ENCODE results near the gene CFAP54.

CFAP54 gene

DNA sequence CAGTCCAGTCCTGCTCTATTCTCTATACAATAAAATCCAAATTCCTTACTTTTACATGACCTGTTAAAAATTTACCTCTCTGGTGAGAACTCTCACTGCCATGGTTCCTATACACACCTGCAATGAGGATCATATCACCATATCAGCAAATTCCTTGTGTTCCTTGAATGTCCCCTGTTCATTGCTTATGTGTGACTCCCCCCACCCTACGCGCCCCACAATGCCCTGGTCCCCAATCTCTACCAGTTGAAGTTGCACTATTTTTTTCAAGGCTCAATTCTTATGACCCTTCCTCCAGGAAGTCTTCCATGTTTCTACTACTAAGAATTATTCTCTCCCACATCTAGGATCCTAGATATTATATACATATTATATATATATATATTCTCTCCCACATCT lies 335.5 kb downstream of the CFAP54 start:
- no peak for DNase-seq (ENCODE audit: low spot score)

DNA sequence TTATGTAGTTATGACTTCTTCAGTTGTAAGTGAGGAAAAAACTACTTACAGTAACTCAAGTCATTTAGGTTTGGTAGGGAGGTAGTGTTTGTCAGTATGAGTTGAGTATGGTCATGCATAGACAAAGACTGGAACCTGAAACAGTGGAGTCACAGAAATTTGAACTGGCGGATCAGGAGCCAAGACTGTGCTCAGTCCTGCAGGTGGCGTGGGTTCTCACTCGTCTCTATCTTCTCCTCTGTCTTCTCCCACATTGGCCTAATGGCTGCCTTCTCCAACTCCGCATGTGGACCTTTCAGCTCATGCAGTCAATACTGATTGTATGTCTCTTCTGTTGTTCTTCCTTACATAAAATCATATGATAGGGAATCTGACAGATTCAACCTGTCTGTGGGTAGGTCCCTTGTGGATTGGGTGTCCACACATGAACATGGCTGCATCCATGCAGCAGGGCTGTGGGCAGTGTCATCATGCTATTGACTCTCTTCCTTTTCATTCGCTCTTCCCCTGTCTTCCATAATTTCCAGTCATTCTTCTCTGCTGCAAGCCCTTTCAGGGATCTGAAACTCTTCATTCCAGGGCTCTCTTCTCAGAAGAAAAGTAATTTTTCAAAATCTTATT lies 338.9 kb downstream of the CFAP54 start:
- DNase-seq (ENCODE audit: low spot score), result no peak

DNA sequence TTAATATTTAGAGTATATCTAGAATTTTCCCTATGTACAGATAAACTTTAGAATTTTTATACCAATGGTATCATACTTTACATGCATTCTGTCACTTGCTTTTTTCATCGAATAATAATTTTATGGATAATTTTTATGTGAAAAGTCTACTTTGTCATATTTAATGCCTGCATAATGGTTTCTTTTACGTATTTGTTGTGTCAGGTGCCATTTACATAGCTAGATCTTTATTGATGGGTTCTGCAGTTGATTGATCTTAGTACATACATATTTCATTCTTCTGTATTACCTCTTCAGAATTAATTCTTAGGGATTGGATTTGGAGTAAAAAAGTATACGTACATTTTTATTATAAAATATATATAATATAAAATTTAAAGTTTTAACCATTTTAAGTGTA lies 340.0 kb downstream of the CFAP54 start:
- DNase-seq (ENCODE audit: low spot score), result no peak

DNA sequence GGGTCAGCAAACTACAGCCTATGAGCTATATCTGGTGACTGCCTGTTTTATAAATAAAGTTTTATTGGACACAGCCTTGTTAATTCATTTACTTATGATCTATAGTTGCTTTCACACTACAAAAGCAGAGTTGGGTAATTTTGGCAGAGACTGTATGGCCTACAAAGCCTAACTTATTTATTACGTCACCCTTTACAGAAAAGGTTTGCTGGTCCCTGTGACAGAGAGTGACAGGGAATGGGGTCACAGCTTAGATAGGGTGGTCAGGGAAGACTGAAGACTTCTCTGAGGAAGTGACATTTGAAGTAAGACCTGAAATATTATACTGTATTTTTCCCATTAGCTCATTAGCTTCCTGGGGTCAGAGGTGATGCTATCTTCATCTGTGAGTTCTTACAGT lies 342.0 kb downstream of the CFAP54 start:
- no peak for DNase-seq (ENCODE audit: low spot score)

DNA sequence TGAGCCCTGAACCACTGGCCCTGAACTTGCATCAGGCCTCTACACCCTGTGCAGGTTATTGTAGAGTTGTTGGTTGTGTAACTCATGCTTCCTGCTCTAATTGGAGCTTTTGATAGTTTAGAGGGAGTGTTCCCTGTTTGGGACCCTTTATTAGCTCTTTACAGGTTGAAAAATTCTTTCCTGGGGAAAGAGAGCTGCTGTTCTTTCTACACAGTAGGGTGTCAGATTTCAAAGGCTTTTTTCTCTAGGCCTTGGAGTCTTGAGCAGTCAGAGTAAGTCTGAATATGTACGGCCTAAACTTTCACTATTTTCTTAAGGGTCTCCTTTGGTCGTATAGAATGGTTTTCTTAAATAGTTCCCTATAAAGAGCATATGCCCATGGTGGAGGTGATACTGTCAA lies 356.9 kb downstream of the CFAP54 start:
- no peak for DNase-seq (ENCODE audit: low spot score)

DNA sequence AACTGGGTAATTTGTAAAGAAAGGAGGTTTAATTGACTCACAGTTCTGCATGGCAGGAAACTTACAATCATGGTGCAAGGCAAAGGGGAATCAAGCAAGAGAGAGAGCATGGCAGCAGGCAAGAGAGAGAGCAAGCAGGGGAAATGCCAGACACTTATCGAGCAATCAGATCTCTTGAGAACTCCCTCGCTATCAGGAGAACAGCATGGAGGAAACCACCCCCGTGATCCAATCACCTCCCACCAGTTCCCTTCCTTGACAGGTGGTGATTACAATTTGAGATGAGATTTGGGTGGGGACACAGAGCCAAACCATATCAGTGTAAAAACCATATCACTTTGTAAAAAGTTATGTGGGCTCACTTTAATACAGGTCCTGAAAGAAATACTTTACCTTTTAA lies 361.3 kb downstream of the CFAP54 start:
- DNase-seq (ENCODE audit: low spot score), result no peak

DNA sequence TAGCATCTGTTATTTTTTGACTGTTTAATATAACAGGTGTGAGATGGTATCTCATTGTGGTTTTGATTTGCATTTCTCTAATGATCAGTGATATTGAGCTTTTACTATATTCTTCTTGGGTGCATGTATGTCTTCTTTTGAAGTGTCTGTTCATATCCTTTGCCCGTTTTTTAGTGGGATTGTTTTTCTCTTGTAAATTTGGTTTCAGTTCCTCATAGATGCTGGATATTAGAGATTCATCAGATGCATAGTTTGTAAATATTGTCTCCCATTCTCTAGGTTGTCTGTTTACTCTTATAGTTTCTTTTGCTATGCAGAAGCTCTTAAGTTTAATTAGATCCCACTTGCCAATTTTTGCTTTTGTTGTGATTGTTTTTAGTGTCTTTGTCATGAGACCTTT lies 368.8 kb downstream of the CFAP54 start:
- DNase-seq (ENCODE audit: low spot score), result no peak

DNA sequence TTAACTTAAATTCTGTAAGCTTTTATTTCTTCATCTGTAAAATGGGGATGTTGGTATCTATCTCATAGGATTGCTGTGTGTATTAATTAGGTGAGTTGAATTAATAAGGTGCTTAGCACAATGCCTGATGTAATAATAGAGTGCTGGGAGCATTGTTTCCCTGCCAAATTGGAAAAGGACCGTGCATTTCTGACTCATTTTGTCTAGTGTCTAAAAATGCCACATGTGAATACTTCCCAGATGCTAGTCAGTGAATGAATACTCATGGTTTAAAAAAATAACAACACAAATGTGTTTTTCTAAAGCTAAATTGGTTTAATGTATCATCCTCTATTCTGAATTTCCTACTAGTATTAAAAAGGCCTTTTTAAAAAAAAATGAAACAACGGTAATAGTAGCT lies 372.3 kb downstream of the CFAP54 start:
- no peak for DNase-seq (ENCODE audit: low spot score)

DNA sequence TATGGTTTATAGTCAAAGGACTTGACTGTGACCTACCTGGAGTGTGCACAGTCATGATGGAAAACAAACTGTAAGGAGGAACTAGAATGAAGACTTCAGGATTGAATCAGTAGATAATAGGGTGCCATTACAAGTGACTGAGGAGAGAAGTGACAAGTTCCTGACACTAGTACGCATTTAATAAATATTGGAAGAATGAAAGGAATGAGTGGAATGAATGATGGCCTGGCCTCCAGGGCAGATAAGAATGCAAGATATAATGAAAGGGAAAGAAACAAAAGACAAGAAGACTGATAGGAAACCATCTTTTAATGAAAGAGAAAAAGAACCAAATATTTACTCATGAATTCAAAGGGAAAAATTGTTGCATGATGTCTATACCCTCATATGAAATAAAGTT lies 372.9 kb downstream of the CFAP54 start:
- no peak for DNase-seq (ENCODE audit: low spot score)

DNA sequence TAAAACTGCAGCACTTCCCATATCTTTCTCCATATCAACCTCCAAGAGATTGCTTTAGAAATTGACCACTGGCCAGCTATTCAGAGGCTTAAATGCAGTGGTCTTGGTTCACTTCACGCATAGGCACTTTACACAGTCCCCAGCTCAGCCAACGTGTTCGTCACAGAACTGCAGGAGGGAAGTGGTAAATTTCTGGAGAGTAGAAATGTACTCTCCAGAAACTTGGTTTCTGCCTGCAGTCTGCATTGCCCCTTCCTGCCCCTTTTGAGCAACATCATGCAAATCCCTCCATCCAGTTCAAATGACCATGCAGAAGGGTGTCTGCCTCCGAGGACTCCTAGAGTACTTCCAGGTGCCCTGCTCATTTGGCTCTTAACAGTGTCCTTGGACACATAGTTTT lies 375.0 kb downstream of the CFAP54 start:
- DNase-seq (ENCODE audit: low spot score), result no peak

DNA sequence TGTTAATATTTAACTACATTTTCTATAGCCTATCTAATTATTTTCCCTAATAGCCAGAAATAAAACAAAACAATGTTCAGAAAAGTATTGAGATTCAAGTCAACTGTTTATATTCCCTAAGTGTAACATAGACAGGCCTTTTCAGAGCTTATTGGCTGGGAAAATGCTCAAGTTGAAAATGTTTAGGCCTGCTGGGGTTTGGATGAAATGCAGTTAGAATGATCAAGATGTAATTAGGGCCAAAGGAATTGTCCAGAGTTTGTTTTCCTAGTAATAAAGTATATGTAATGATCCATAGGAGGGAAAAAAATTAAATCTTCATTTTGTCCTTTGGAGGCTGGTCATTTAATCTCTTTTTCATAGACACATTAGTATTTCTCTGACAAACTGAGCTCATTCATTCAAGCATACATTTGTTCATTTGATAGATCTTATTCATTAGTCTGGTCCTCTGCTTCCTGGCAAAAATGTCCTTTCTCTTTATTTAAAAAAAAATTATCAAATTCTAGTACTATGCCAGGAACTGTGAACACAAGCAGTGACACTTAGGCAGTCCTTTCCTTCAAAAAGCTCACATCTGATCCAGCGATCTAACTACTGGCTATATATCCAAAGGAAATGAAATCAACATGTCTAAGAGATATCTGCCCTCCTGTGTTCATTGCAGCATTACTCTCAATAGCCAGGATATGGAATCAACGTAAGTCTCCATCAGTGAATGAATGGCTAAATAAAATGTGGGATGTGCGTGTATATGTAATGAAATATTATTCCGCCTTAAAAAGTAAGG lies 377.6 kb downstream of the CFAP54 start:
- DNase-seq (ENCODE audit: low spot score), result no peak

DNA sequence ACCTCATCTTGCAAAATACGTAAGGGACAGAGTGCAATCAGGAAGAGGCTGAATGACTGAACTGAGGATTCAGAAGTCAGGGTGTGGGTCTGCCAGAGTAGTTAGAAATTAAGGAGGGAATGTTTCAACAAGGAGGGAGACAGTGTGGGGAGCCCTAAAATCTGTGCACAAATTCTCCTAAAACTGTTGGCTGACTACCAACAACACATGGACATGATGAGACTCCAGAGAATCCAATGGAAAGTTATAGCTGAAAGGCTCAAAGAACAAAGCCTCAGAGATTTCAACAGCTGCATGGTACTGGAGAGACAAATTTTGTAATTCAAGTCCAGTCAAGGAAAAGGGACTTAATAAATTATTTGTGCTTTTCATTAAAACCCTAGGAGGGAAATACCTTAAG lies 381.6 kb downstream of the CFAP54 start:
- DNase-seq (ENCODE audit: low spot score), result no peak

DNA sequence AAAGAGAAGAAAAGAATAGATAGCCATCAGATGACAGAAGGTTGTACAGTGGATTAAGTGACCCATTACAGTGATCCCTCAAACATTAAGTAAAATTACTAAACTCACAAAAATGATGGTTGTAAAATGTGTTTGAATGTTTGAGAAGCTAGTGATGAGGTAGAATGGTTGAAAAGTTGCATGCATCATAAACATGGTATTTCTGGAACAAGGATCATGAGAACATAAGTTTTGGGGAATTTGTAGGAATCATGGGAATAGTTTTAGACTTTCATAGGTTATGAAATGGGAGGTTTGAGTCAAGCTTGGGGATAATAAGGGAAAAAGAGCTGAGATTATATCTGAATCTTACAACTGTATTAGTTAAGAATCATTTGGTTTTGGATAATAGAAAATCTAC lies 383.6 kb downstream of the CFAP54 start:
- DNase-seq (ENCODE audit: low spot score), result no peak

DNA sequence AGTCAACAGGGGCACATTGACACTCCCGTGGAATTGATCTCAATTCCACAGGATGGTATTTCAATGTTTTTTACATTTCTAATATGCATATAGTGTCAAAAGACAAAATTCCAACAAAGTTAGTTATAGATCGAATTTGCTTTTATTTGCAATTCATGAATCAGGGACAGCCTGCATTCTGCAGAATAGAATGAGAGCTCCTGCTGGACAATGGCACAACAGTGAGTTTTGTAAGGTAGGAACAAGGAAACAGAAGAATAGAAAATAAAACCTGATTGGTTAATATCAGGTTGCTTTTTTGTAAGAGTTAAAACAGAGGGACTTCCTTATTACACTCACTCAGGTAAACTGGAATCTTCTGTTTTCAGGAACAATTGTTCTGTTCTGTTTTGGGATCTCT lies 384.8 kb downstream of the CFAP54 start:
- DNase-seq (ENCODE audit: low spot score), result no peak

DNA sequence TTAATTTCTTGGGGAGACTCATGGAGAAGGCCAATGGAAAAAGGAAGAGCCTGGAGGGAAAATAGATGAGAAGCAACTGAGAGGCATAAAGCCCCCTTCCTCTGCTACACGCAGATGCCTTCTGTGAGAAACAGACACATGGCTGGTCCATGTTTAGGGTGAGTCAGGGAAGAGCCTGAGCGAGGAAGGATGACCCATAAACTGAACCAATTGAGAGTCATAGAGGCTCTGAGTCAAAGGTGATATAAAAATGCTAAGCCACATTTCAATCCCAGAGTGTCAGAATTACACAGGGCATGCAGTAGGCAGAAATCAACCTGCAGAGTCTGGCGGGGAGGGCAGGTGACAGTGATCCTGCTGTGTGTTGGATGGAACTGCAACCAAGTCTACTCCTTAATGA lies 387.6 kb downstream of the CFAP54 start:
- DNase-seq (ENCODE audit: low spot score), result no peak

DNA sequence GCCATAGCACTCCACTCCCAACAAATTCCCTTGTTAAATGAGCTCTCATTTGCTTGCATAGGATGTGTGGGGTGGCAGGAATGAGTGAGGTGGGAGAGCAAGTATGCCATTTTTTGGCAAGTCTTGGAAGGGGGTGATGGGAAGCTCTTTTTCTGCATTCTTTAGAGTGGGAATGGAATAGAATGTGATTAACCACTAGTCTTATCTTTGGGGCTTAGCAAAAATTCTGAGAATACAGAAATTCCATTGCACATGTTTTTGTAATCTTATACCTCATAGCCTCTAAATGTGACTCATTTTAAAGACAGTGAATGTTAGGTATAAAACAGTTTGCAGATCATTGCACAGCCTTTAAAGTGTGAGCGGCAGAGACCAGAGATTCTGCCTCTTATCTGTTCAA lies 389.3 kb downstream of the CFAP54 start:
- no peak for DNase-seq (ENCODE audit: low spot score)

DNA sequence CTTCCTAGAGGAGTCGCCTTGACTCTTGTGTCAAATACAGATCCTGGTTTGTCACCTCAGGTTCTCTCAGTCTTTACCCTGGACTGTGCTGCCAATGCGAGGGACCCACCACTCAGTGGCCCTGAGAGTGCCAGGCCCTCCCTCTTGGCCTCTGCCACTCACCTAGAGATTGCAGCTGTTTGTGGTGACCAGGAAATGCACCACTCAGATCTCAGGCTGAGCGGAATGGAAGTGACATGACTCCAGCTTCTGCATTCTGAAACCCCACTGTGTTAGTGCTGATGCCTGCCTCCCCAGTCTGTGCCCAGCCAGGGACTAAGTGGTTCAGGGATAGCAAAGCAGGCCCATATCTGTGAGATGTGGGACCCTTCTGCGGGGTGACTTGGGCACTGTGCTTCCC lies 389.9 kb downstream of the CFAP54 start:
- no peak for DNase-seq (ENCODE audit: low spot score)

DNA sequence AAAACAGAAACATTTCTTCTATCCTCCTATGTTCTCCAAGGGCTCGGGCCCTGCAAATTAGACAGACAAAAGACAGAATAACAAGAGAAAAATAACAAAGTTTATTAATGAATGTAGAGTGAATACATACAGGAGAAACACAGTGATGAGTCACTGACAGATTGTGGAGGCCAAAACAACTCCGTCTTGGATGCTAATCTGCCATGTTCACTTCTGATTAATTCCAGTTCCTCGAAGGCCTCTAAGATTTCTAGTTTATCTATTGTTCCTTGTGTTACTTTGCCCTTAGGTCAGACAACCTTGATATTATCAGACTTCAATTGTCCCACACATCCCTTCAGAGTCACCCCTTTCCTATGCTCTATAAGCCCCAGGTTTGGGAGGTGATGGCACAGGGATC lies 390.8 kb downstream of the CFAP54 start:
- no peak for DNase-seq (ENCODE audit: low spot score)

DNA sequence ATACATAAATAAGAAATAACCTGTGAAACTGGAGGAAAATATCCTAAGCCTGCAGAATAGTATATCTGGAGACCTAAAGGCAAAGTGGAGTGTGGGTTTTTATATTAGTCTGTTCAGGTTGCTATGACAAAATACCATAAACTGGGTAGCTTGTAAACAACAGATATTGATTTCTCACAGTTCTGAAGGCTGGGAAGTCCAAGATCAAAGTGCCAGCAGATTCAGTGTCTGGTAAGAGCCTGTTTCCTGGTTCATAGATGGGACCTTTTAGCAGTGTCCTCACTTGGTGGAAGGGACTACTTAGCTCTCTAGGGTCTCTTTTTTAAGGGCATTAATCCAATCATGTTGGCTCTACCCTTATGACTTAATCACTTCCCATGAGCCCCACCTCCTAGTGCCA lies 392.2 kb downstream of the CFAP54 start:
- DNase-seq (ENCODE audit: low spot score), result no peak

DNA sequence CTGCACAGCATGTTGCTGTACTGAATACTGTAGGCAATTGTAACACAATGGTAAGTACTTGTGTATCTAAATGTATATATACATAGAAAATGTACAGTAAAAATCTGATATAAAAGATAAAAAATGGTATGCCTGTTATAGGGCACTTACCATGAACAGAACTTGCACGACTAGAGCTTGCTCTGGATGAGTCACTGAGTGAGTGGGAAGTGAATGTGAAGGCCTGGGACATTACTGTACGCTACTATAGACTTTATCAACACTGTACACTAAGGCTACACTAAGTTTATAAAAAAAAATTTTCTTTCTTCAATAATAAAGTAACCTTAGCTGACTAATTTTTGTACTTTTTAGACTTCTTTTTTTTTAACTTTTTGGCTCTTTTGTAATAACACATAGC lies 393.5 kb downstream of the CFAP54 start:
- no peak for DNase-seq (ENCODE audit: low spot score)

DNA sequence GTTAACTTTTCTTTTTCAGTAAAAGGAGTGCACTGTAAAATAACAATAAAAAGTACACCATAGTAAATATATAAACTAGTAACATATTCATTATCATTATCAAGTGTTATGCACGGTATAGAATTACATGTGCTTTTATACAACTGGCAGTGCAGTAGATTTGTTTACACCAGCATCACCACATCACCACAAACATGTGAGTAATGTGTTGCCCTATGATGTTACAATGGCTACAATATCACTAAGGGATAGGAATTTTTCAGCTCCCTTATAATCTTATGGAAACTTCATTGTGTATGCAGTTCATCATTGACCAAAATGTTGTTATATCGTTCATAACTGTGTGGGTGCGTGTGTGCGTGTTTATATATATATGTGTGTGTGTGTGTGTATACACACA lies 394.2 kb downstream of the CFAP54 start:
- DNase-seq (ENCODE audit: low spot score), result no peak

DNA sequence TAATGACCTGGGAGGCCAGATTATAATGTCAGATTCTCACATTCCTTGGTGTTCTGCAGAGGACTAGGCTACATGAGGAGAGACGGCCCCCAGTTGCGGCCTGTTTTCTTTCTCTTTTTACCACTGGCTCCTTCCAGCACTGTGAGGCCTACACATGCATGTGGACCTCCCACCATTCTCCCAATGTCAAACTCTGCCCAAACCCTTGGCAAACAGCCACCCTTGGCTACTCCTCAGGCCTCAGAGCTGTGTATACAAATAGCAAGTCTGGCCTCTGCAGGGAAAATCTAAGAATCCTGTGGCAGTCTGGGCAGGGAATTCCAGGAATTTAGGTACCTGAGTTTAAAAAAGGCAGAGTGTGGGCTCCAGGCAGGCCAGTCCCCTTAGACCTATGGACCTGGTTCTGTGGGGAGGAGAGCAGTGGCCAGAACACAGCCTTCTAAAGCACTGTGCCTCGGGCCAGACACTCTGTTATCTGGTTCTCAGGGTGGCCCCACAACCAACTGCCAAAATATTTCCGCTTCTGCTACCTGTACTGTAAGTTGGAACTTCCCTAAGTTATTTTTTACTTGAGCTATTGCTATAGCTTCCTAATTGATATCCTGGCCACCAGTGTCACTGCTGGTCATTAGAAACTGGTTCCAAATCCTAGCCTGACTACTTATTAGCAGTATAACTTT lies 397.8 kb downstream of the CFAP54 start:
- DNase-seq (ENCODE audit: low spot score), result peak; percentile 25

DNA sequence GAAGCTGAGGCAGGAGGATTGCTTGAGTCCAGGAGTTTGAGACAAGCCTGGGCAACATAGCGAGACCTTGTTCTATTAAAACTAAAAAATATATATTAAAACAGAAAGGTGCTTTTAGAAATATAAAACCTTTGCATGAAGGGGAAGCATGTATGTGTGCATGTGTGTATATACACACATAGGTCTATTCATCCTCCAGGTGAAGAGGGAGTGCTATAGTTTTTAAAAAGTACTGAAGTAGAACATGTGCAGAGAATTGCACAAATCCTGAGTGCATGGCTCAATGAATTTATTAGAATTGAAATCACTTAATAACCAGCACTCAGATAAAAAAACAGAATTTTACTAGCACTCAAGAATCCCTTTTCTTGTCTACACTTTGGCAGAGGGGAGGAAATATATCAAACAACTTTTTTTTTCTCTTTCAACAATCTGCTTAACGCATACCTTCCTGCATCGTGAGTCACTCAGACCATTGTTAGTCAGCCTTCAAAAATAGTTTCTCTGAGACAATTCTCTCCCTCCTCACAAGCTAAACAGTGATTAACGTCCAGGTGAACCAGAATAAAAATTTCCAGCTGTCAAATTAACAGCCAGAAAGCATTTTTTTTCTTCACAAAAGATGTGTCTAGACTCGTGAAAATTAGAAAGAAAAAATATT lies 400.0 kb downstream of the CFAP54 start:
- DNase-seq (ENCODE audit: low spot score), result no peak

Measured in pons (tissue), 1 donor.